H9 (cell line): ENCODE data around the gene PCDH9. TPM values are rescaled to one million over a fixed set of nuclear protein-coding genes. Genes with fewer than 3 reads are reported as not detected.

Experiments used
- DNase-seq: peaks from one replicate; pipeline ENCODE4 v3.0.0-alpha.2; 2017
- H2AFZ ChIP-seq: one replicate; pipeline ENCODE4 v1.6.1; 2013; ENCODE audit warnings: mild to moderate bottlenecking, low read length, control low read depth, moderate library complexity
- H2AK5ac ChIP-seq: 2 replicates; pipeline ENCODE4 v1.6.1; 2013; ENCODE audit warnings: low read length, control low read depth, mixed read lengths; ENCODE audit not compliant: insufficient read length
- H2BK120ac ChIP-seq: one replicate; pipeline ENCODE4 v1.6.1; 2013; ENCODE audit warnings: low read depth, mild to moderate bottlenecking, low read length, control low read depth, inconsistent platforms; ENCODE audit not compliant: poor library complexity, severe bottlenecking
- H2BK12ac ChIP-seq: 2 replicates; pipeline ENCODE4 v1.6.1; 2013; ENCODE audit warnings: low read length, control low read depth, mixed read lengths, low read depth; ENCODE audit not compliant: insufficient read length
- H2BK15ac ChIP-seq: 2 replicates; pipeline ENCODE4 v1.6.1; 2013; ENCODE audit warnings: low read depth, low read length, control low read depth
- H2BK20ac ChIP-seq: one replicate; pipeline ENCODE4 v1.6.1; 2013; ENCODE audit warnings: low read depth, mild to moderate bottlenecking, low read length, control low read depth, inconsistent platforms; ENCODE audit not compliant: poor library complexity, severe bottlenecking
- H2BK5ac ChIP-seq: 2 replicates; pipeline ENCODE4 v1.6.1; 2013; ENCODE audit warnings: low read length, control low read depth, mixed read lengths; ENCODE audit not compliant: insufficient read length
- H3K14ac ChIP-seq: 2 replicates; pipeline ENCODE4 v1.6.1; 2013; ENCODE audit warnings: low read length, control low read depth; ENCODE audit not compliant: insufficient read depth
- H3K18ac ChIP-seq: 2 replicates; pipeline ENCODE4 v1.6.1; 2013; ENCODE audit warnings: low read depth, mild to moderate bottlenecking, mixed read lengths, low read length, control low read depth; ENCODE audit not compliant: insufficient read length
- H3K23ac ChIP-seq: 2 replicates; pipeline ENCODE4 v1.6.1; 2013; ENCODE audit warnings: low read length, control low read depth, mixed read lengths, low read depth; ENCODE audit not compliant: insufficient read length
- H3K23me2 ChIP-seq: 2 replicates; pipeline ENCODE4 v1.6.1; 2013; ENCODE audit warnings: low read depth, mild to moderate bottlenecking, mixed read lengths, low read length, control low read depth; ENCODE audit not compliant: insufficient read length, poor library complexity, severe bottlenecking
- H3K27ac ChIP-seq: 2 replicates; pipeline ENCODE4 v1.5.1; 2013; ENCODE audit warnings: low read length, control low read depth, mixed read lengths, low read depth; ENCODE audit not compliant: insufficient read length
- H3K27me3 ChIP-seq: 2 replicates; pipeline ENCODE4 v1.6.1; 2013; ENCODE audit warnings: low read length, control low read depth, inconsistent platforms; ENCODE audit not compliant: insufficient read depth
- H3K4ac ChIP-seq: 2 replicates; pipeline ENCODE4 v1.6.1; 2013; ENCODE audit warnings: low read depth, mild to moderate bottlenecking, control low read depth, inconsistent platforms, low read length, moderate library complexity
- H3K4me1 ChIP-seq: 2 replicates; pipeline ENCODE4 v1.6.1; 2013; ENCODE audit warnings: low read length, control low read depth, inconsistent platforms; ENCODE audit not compliant: insufficient read depth
- H3K4me2 ChIP-seq: 2 replicates; pipeline ENCODE4 v1.6.1; 2013; ENCODE audit warnings: low read length, control low read depth, mixed read lengths; ENCODE audit not compliant: insufficient read length, insufficient read depth
- H3K56ac ChIP-seq: 2 replicates; pipeline ENCODE4 v1.6.1; 2013; ENCODE audit warnings: low read depth, mild to moderate bottlenecking, mixed read lengths, low read length, control low read depth; ENCODE audit not compliant: insufficient read length
- H3K79me1 ChIP-seq: 2 replicates; pipeline ENCODE4 v1.6.1; 2013; ENCODE audit warnings: low read depth, mild to moderate bottlenecking, moderate library complexity, low read length, control low read depth, inconsistent platforms; ENCODE audit not compliant: insufficient read depth, poor library complexity, severe bottlenecking
- H3K79me2 ChIP-seq: 2 replicates; pipeline ENCODE4 v1.6.1; 2013; ENCODE audit warnings: low read length, control low read depth, inconsistent platforms; ENCODE audit not compliant: insufficient read depth
- H3K9ac ChIP-seq: 2 replicates; pipeline ENCODE4 v1.6.1; 2013; ENCODE audit warnings: low read length, control low read depth, mixed read lengths; ENCODE audit not compliant: insufficient read length; ENCODE audit errors: extremely low read depth
- H3K9me3 ChIP-seq: one replicate; pipeline ENCODE4 v1.6.1; 2013; ENCODE audit warnings: low read depth, low read length, inconsistent platforms; ENCODE audit not compliant: control insufficient read depth
- H3T11ph ChIP-seq: one replicate; pipeline ENCODE4 v1.6.1; 2013; ENCODE audit warnings: mild to moderate bottlenecking, low read length, control low read depth, inconsistent platforms
- H4K20me1 ChIP-seq: one replicate; pipeline ENCODE4 v1.6.1; 2013; ENCODE audit not compliant: control insufficient read depth, insufficient read length, insufficient read depth
- H4K5ac ChIP-seq: 2 replicates; pipeline ENCODE4 v1.6.1; 2013; ENCODE audit warnings: low read depth, mild to moderate bottlenecking, mixed read lengths, low read length, control low read depth; ENCODE audit not compliant: insufficient read length
- H4K8ac ChIP-seq: replicated peaks from 2 replicates; pipeline ENCODE4 v1.6.1; 2013; ENCODE audit warnings: low read length, control low read depth, mixed read lengths, low read depth; ENCODE audit not compliant: insufficient read length
- H4K91ac ChIP-seq: 2 replicates; pipeline ENCODE4 v1.6.1; 2013; ENCODE audit warnings: low read depth, mild to moderate bottlenecking, moderate library complexity, mixed read lengths, low read length, control low read depth; ENCODE audit not compliant: insufficient read length
- H3K27ac Mint-ChIP-seq, 3 experiments: 2 replicates in 2 of 3; 3 replicates in 1 of 3; pipeline ENCODE4 v1.8.0; 2020 to 2021; ENCODE audit warnings: mixed read lengths in 3 of 3, mild to moderate bottlenecking in 1 of 3, moderate library complexity in 1 of 3
- H3K27me3 Mint-ChIP-seq: 2 replicates; pipeline ENCODE4 v1.8.0; 2021; ENCODE audit warnings: low read depth, mild to moderate bottlenecking, moderate library complexity, mixed read lengths
- H3K36me3 Mint-ChIP-seq, 3 experiments: 2 replicates in 2 of 3; 3 replicates in 1 of 3; pipeline ENCODE4 v1.8.0; 2020 to 2021; ENCODE audit warnings: low read depth in 3 of 3, mixed read lengths in 3 of 3; ENCODE audit not compliant: insufficient read depth in 1 of 3
- H3K4me1 Mint-ChIP-seq, 2 experiments: 2 replicates each; pipeline ENCODE4 v1.8.0; 2020; ENCODE audit warnings: mixed read lengths in 2 of 2
- H3K4me3 Mint-ChIP-seq, 2 experiments: 2 replicates in 1 of 2; 3 replicates in 1 of 2; pipeline ENCODE4 v1.8.0; 2020 to 2021; ENCODE audit warnings: mild to moderate bottlenecking in 2 of 2, mixed read lengths in 2 of 2, moderate library complexity in 1 of 2
- H3K9me3 Mint-ChIP-seq, 2 experiments: 2 replicates in 1 of 2; 3 replicates in 1 of 2; pipeline ENCODE4 v1.8.0; 2020; ENCODE audit warnings: mild to moderate bottlenecking in 2 of 2, mixed read lengths in 2 of 2, moderate library complexity in 1 of 2
- WGBS: extraction: QIAGEN DNeasy Blood & Tissue Kit; methylation state at CpG from one replicate; pipeline ENCODE4 v1.1.7; 2013; ENCODE audit warnings: missing lambda C conversion rate, low lambda C conversion rate, mixed read lengths; ENCODE audit not compliant: insufficient read length; ENCODE audit errors: extremely low coverage; 5-methylcytosine and 5-hydroxymethylcytosine counted together
- total RNA-seq: library from RNA; stranded (reverse); gene quantifications from 2 replicates; pipeline ENCODE4 v1.2.1, GENCODE V29; 2021
- TF ChIP-seq, protein P1 (sequence below): fragments of 200-600 bp; sonication (generic); conservative IDR thresholded peaks from 3 replicates; pipeline ENCODE4 v1.8.0; 2021; ENCODE audit warnings: antibody characterized with exemption, mild to moderate bottlenecking

PCDH9 gene
- total RNA-seq, 1 experiment from 2014 or later: 0.11 TPM

DNA sequence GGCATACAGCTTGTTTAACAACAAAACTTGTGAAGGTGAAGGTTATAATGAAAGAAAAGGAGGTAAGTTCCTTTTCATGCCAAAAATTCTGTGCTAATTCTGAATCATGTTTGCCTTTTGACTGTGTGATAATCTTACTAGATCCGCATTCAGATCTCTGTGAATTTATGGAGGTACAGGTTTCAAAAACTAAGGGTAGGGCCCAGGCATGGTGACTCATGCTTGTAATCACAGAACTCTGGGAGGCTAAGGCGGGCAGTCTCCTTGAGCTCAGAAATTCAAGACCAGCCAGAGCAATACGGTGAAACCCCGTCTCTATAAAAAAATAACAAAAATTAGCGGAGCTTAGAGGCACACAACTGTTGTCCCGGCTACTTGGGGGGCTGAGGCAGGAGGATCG lies 45.9 kb downstream of the PCDH9 start:
- no peaks in the 10 kb centered on the region for H3K23me2 ChIP-seq
- Mint-ChIP-seq H3K36me3 (no peaks in the 10 kb centered on the region), H3K9me3 (no peaks in the 10 kb centered on the region), H3K4me3 (no peak overlapping the region), H3K27ac (no peak overlapping the region), H3K27me3 (peaks cover 4% of the 10 kb centered on the region), H3K4me1 (peaks cover 6 to 8% of the 10 kb centered on the region in 2 experiments)
- no peaks in the 10 kb centered on the region for H3K4me1 ChIP-seq
- H4K91ac ChIP-seq: no peak overlapping the region
- no peak overlapping the region for H3K56ac ChIP-seq
- H2BK120ac ChIP-seq: no peak overlapping the region
- H3K27me3 ChIP-seq: no peaks in the 10 kb centered on the region
- no peak for DNase-seq
- TF ChIP-seq, protein P1, sequence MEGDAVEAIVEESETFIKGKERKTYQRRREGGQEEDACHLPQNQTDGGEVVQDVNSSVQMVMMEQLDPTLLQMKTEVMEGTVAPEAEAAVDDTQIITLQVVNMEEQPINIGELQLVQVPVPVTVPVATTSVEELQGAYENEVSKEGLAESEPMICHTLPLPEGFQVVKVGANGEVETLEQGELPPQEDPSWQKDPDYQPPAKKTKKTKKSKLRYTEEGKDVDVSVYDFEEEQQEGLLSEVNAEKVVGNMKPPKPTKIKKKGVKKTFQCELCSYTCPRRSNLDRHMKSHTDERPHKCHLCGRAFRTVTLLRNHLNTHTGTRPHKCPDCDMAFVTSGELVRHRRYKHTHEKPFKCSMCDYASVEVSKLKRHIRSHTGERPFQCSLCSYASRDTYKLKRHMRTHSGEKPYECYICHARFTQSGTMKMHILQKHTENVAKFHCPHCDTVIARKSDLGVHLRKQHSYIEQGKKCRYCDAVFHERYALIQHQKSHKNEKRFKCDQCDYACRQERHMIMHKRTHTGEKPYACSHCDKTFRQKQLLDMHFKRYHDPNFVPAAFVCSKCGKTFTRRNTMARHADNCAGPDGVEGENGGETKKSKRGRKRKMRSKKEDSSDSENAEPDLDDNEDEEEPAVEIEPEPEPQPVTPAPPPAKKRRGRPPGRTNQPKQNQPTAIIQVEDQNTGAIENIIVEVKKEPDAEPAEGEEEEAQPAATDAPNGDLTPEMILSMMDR: no peak
- H3T11ph ChIP-seq: no peak overlapping the region
- no peak overlapping the region for H3K4ac ChIP-seq
- H3K23ac ChIP-seq: no peak overlapping the region
- H2BK20ac ChIP-seq: no peak overlapping the region
- no peak overlapping the region for H3K4me2 ChIP-seq
- no CpG with 5 or more reads among the region's 7 CpGs for WGBS
- H4K20me1 ChIP-seq: no peaks in the 10 kb centered on the region
- no peak overlapping the region for H2BK15ac ChIP-seq
- no peak overlapping the region for H4K8ac ChIP-seq
- no peak overlapping the region for H3K14ac ChIP-seq
- no peak overlapping the region for H2AFZ ChIP-seq
- no peak overlapping the region for H3K18ac ChIP-seq
- H3K9ac ChIP-seq: no peak overlapping the region
- no peak overlapping the region for H2BK12ac ChIP-seq
- no peaks in the 10 kb centered on the region for H3K79me2 ChIP-seq
- H3K79me1 ChIP-seq: no peaks in the 10 kb centered on the region
- H2BK5ac ChIP-seq: no peak overlapping the region
- no peak overlapping the region for H3K27ac ChIP-seq
- no peak overlapping the region for H4K5ac ChIP-seq
- no peaks in the 10 kb centered on the region for H3K9me3 ChIP-seq
- no peak overlapping the region for H2AK5ac ChIP-seq
